HG02973 (cell line): ENCODE results near the gene SBF2.
"Not testable (repeated sequence)": the region's sequence is repeated elsewhere in the genome, so short reads cannot be mapped to it uniquely, and the experiment has no call there.

Source experiments
- ATAC-seq: cut with Tn5 transposase; IDR thresholded peaks from one replicate; pipeline ENCODE4 v1.9.1; 2021; ENCODE audit warnings: moderate library complexity; ENCODE audit not compliant: unreplicated experiment

SBF2 gene

GRCh38 chr11:10022764-10023163, 271.3 kb downstream of the SBF2 start:
- ATAC-seq, result no peak

- ATAC-seq, result no peak
These were observed 272.5 kb downstream of the SBF2 start for GRCh38 chr11:10021563-10021962.

- ATAC-seq, result no peak
These were observed 273.9 kb downstream of the SBF2 start for GRCh38 chr11:10019906-10020682.

DNA sequence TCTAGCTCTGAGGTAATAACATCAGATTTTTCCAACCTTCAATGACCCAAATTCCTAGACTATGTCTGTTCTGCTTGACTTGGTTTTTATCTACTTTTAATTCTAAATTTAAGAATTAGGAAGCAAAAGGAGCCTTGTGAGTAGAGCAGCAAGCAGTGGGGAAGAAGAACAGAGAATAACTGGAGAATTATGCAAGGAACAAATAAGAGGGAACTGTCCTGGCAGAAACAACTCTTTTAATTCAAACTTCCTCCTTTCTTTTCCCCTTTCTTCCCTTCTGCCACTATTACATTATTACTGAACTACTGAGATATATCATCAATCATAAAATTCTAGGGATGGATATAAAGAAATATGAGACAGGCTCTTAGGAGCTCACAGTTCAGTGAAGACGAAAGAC, 276.1 kb downstream of the SBF2 start:
- ATAC-seq, result no peak

DNA sequence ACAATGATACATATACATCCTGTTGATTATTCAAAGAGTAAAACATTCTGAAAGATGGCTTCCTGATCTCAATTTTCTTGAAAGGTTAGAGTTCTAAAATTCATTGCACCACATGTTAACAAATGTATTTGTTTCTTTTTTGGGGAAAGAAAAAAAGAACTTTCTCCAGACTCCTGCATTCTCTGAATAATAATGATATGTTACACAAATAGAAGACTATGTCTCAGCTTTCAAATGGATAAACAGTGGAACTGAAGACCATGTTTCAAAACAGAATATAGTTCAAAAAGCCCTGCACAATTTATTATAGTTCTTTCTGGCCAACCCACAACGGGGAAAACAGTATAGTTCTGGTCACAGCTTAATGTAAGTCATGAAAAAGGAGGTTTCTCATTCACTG, 277.0 kb downstream of the SBF2 start:
- no peak for ATAC-seq

- no peak for ATAC-seq
These were observed 282.0 kb downstream of the SBF2 start for GRCh38 chr11:10012068-10012467.

DNA sequence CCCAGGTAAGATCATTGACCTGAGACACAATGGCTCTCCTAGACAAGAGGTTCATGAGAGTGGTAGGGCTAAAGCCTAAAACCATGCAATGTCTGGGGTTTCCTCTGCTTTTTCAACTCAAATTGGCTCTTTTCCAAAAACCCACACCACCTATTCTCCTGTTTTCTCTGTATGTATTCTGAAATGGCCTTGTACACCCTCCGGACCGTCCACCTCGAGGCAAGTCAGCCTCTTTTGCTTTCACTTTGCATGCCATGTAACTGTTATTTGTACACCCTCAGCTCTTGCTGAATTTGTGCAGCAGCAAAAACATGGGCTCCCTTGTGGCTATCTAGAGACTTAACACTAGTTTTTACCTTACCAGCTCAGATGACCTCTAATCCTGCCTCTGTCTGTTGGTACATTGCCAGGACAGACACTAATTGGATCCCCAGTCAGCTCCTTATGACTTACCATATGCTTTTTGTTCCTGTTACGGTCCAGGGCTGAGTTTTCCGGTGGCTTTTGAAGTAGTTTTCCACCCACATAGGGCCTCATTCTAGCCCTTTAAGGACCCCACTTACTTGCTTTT, 288.0 kb downstream of the SBF2 start:
- ATAC-seq, result no peak

DNA sequence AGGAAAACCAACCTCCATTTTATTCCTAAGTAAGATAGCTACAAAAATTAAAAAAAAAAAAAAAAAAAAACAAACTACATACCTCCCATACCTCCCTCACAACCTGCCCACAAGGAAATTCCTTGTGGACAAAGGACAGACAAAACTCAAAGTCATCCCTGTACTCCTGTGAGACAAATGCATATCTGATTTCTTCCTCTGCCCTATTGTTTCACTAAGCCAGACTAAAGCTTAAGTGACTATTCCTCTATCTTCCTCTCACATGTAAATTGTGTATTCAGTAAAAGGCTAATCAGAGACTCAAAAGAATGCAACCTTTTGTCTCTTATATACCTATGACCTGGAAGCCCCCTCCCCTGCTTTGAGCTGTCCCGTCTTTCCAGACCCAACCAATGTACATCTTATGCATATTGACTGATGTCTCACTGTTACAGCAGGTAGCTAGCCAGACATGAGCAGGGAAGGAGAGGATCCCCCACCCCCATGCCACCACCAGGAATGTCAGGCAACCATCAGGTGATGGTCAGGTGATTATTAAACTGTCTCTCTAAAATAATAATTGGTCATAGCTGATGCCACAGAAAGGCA, 289.4 kb downstream of the SBF2 start:
- no peak for ATAC-seq

GRCh38 chr11:10002221-10002620, 291.8 kb downstream of the SBF2 start:
- no peak for ATAC-seq

- no peak for ATAC-seq
These were observed 301.7 kb downstream of the SBF2 start for GRCh38 chr11:9992306-9992705.

DNA sequence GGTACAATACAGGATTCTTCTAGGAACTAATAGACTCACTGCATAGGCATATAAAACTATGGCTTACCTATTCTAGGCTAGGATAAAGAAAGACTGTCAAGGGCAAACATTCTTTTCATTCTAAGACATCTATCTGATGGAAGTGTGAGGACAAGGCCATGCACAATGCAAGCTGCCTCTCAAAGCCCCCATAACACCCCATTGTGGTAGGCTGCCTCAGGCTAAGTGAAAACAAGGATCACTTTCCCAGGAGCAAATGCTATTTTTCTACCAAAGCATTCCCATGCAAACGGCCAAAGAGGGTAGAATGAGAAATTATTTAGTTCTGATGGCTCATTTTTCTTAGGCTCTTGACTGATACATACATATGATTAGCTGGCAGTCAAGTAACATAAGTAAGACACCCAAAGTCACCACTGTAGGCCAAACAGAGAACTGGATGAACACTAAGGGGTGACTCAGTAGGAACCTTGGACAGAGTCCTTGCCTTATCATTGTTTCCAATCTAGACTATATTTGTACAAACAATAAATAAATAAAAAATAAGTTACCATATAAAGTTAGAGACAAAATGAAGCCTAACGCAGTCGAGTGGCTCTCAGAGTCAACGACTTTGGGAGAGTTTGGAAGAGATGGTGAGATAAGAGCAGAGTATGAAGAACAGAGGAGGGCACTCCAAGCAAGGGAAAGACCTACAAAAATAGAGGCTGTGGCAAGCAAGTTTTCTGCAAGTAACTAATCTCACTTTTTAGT, 303.6 kb downstream of the SBF2 start:
- ATAC-seq, result no peak

DNA sequence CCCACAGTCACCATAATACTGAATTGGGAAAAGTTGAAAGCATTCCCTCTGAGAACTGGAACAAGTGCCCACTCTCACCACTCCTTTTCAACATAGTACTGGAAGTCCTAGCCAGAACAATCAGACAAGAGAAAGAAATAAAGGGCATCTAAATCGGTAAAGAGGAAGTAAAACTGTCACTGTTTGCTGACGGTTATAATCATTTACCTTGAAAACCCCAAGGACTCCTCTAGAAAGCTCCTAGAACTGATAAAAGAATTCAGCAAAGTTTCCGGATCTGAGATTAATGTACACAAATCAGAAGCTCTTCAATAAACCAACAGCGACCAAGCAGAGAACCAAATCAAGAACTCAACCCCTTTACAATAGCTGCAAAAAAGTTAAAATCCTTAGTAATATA, 306.7 kb downstream of the SBF2 start:
- not testable (repeated sequence) for ATAC-seq

GRCh38 chr11:9982796-9983579, 311.0 kb downstream of the SBF2 start:
- ATAC-seq, result no peak

GRCh38 chr11:9982127-9982795, 311.8 kb downstream of the SBF2 start:
- no peak for ATAC-seq

DNA sequence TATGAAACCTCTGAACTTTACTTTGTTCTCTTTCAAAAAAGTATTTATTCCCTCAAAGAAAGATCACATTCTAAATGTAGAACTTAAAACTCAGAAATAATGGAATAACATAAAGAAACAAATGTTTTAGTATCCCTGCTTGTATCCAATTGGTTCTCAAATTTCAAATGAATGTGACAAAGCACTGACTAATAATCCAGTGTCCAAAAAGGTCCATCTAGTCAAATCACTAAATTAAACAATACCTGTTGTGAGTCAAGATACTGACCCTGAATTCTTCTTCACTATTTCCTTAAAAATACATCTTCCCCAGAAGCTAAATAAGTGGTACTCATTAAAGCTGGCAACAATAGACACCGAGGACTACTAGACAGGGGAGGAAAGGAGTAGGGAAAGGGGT, 313.1 kb downstream of the SBF2 start:
- ATAC-seq, result no peak

DNA sequence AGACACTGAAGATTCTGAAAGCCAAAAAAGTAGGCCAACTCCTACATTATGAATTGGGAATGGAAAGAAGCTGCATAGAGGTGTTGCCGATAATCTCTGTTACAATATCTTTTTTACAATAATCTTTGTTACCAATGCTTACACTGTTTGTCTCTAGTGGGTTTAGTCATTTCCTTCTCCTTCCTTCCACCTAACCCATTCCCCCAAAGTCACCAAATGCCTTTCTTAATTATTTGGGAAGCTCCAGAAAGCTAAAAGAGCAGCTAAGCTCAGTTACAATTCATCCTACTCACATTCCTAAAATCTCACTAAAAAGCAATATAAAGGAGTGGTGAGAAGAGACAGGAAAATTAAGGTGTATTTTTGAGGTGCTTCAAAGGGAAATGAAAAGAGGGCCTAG, 316.5 kb downstream of the SBF2 start:
- ATAC-seq, result no peak

GRCh38 chr11:9974375-9974774, 319.6 kb downstream of the SBF2 start:
- no peak for ATAC-seq

DNA sequence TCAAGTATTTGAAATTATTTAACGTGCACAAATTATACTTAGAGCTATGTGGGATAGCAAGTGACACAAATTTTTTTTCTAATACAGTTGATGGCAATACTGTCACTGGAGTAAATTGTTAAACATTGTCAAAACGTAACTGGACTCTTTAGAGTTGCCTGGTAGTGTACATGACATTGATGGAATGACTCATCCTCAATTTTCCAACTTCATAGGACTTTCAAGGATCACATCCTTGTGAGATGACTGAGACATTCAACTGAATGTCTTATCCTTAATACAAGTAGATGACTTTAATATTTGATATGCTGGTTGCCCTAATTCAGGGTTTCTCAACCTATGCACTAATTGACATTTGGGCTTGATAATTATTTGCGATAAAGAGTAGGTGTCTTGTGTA, 320.1 kb downstream of the SBF2 start:
- ATAC-seq, result no peak

GRCh38 chr11:9972989-9973388, 321.0 kb downstream of the SBF2 start:
- no peak for ATAC-seq

GRCh38 chr11:9971894-9972293, 322.1 kb downstream of the SBF2 start:
- no peak for ATAC-seq
